WTC11 (cell line): ENCODE results near the gene RRP1B.

Source experiments
- CREB1 ChIP-seq: sonication (generic); formaldehyde crosslinking; IDR thresholded peaks from 2 replicates; pipeline ENCODE4 v1.8.0; 2023; ENCODE audit warnings: mild to moderate bottlenecking, missing genetic modification reagents
- CTCF ChIP-seq: fragments of 200-600 bp; IDR thresholded peaks from 2 replicates; pipeline ENCODE4 v1.8.0; 2022; ENCODE audit warnings: antibody characterized with exemption
- GABPB1 ChIP-seq: sonication (generic); formaldehyde crosslinking; IDR thresholded peaks from 2 replicates; pipeline ENCODE4 v1.8.1; 2023; ENCODE audit warnings: mild to moderate bottlenecking, missing genetic modification reagents
- MAX ChIP-seq: sonication (generic); formaldehyde crosslinking; IDR thresholded peaks from 2 replicates; pipeline ENCODE4 v1.8.0; 2022; ENCODE audit warnings: mild to moderate bottlenecking, missing genetic modification reagents
- NFYB ChIP-seq: sonication (generic); formaldehyde crosslinking; conservative IDR thresholded peaks from 2 replicates; pipeline ENCODE4 v1.8.0; 2022; ENCODE audit warnings: low read depth, missing genetic modification reagents
- NR2C2 ChIP-seq: sonication (generic); formaldehyde crosslinking; IDR thresholded peaks from 2 replicates; pipeline ENCODE4 v1.8.0; 2022; ENCODE audit warnings: mild to moderate bottlenecking, missing genetic modification reagents

GRCh38 chr21:43741423-43742096 is 82.2 kb downstream of the RRP1B start:
- TF ChIP-seq CREB1 (no peak), CTCF (no peak), MAX (no peak), NR2C2 (CRISPR knock-in tag) (no peak), NFYB (no peak), GABPB1 (CRISPR knock-in tag) (no peak)
